MM.1S (cell line): ENCODE measurements around the gene HADH.

Experiments
- DNase-seq: peaks from one replicate; pipeline ENCODE4 v3.0.0-alpha.2; 2015
- H2AFZ ChIP-seq: fragments of 300-600 bp; sonication (generic); 2 replicates; pipeline ENCODE4 v1.6.0; 2016; ENCODE audit warnings: antibody characterized with exemption, low read length
- H3F3A ChIP-seq: fragments of 300-600 bp; sonication (generic); 2 replicates; pipeline ENCODE4 v1.6.1; 2016; ENCODE audit warnings: mild to moderate bottlenecking, antibody characterized with exemption, low read length, moderate library complexity, mixed read lengths; ENCODE audit not compliant: insufficient read depth
- H3K27ac ChIP-seq: fragments of 300-600 bp; sonication (generic); 2 replicates; pipeline ENCODE4 v1.5.1; 2016; ENCODE audit warnings: mild to moderate bottlenecking, low read length
- H3K27me3 ChIP-seq: fragments of 300-600 bp; sonication (generic); replicated peaks from 2 replicates; pipeline ENCODE4 v1.6.0; 2016; ENCODE audit warnings: low read length; ENCODE audit not compliant: insufficient read depth
- H3K36me3 ChIP-seq: fragments of 300-600 bp; sonication (generic); replicated peaks from 2 replicates; pipeline ENCODE4 v1.6.1; 2016; ENCODE audit warnings: mild to moderate bottlenecking, low read length, mixed read lengths; ENCODE audit not compliant: insufficient read depth
- H3K4me1 ChIP-seq: fragments of 300-600 bp; sonication (generic); 2 replicates; pipeline ENCODE4 v1.6.1; 2016; ENCODE audit warnings: low read length, mixed read lengths
- H3K4me2 ChIP-seq: fragments of 300-600 bp; sonication (generic); 2 replicates; pipeline ENCODE4 v1.6.0; 2016; ENCODE audit warnings: low read depth, low read length
- H3K4me3 ChIP-seq: fragments of 300-600 bp; sonication (generic); 2 replicates; pipeline ENCODE4 v1.5.1; 2016; ENCODE audit warnings: low read length, mixed read lengths
- H3K79me2 ChIP-seq: fragments of 300-600 bp; sonication (generic); 2 replicates; pipeline ENCODE4 v1.6.1; 2016; ENCODE audit warnings: mixed run types, low read length, mixed read lengths
- H3K9ac ChIP-seq: fragments of 300-600 bp; sonication (generic); 2 replicates; pipeline ENCODE4 v1.6.1; 2016; ENCODE audit warnings: low read length, mixed read lengths
- H3K9me2 ChIP-seq: fragments of 300-600 bp; sonication (generic); replicated peaks from 2 replicates; pipeline ENCODE4 v1.6.1; 2016; ENCODE audit warnings: mild to moderate bottlenecking, low read length, mixed read lengths; ENCODE audit not compliant: insufficient read depth
- H3K9me3 ChIP-seq: fragments of 300-600 bp; sonication (generic); replicated peaks from 2 replicates; pipeline ENCODE4 v1.6.1; 2016; ENCODE audit warnings: mild to moderate bottlenecking, low read length, mixed read lengths; ENCODE audit not compliant: insufficient read depth
- H4K20me1 ChIP-seq: fragments of 300-600 bp; sonication (generic); 2 replicates; pipeline ENCODE4 v1.6.1; 2016; ENCODE audit warnings: mild to moderate bottlenecking, low read length, moderate library complexity, mixed read lengths; ENCODE audit not compliant: insufficient read depth
- EZH2 ChIP-seq: fragments of 300-600 bp; sonication (generic); optimal IDR thresholded peaks from 2 replicates; pipeline ENCODE3; 2017; ENCODE audit warnings: low read depth, mild to moderate bottlenecking, antibody characterized with exemption, low read length, mixed read lengths
- EZH2phosphoT487 ChIP-seq: fragments of 300-600 bp; sonication (generic); IDR thresholded peaks from 2 replicates; pipeline ENCODE4 v1.6.1; 2018; ENCODE audit warnings: antibody characterized with exemption, low read length
- TF ChIP-seq, protein P1 (sequence below): fragments of 300-600 bp; sonication (generic); IDR thresholded peaks from 2 replicates; pipeline ENCODE4 v1.5.1; 2016; ENCODE audit warnings: antibody characterized with exemption, low read length, mixed read lengths

Gene HADH

DNA sequence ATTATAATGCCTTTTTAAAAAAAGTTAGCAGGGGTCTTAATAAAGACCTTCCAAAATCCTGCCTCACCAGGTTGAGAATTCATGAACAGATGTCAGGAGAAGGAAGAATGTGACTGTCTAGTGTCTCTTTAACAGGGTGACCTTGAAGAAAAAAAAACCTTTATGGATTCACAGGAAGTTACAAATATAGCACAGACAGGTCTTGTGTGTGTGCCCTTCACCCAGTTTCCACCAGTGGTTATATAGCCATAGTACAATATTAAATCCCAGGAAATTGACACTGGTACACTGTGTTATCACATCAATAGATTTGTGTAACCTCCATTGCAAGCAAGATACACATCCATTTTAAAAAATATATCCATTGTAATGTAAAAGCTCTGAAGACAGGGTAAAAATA is 43.7 kb downstream of the HADH start:
- no peaks in the 10 kb centered on the region for H3K9me2 ChIP-seq
- DNase-seq = peak; percentile 48

DNA sequence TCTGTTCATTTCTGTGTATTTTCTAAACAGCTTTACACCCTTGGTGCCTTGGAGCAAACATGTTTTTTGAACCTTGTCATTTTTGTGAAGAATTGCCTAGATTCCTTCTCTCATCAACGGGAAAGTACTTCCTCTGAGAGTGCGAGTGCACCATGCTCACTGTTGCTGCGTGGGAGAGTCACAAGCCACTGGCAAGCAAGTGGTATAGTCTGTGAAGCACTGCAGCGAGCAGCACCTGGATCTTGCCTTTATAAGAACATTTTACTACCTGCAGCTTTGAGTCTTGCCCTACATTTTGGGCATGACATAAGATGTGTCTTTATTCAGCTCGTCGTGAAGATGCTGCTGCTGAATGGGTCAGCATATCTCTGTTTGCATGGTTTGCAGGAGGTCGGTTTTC is 44.9 kb downstream of the HADH start:
- TF ChIP-seq EZH2 (no peak), EZH2phosphoT487 (no peak)
- no peaks in the 10 kb centered on the region for H3K36me3 ChIP-seq
- H3K27ac ChIP-seq = peak overlapping the region; percentile 97
- no peaks in the 10 kb centered on the region for H4K20me1 ChIP-seq
- H3K79me2 ChIP-seq = peaks cover 5% of the 10 kb centered on the region; the same call in 1 of the 2 replicates
- no peaks in the 10 kb centered on the region for H3K9me3 ChIP-seq
- no peaks in the 10 kb centered on the region for H3K9me2 ChIP-seq
- no peak overlapping the region for H2AFZ ChIP-seq
- H3K4me2 ChIP-seq = peak overlapping the region; percentile 67; the same call in 1 of the 2 replicates
- H3F3A ChIP-seq = peaks cover 29% of the 10 kb centered on the region
- no peak overlapping the region for H3K4me3 ChIP-seq
- no peak overlapping the region for H3K9ac ChIP-seq
- no peaks in the 10 kb centered on the region for H3K27me3 ChIP-seq
- H3K4me1 ChIP-seq = peaks cover 77% of the 10 kb centered on the region
- DNase-seq = no peak

More for the DNA sequence above, 43.7 kb downstream of the HADH start:
- Histone ChIP-seq H4K20me1 (no peaks in the 10 kb centered on the region), H3K4me3 (no peak overlapping the region), H3K9ac (no peak overlapping the region), H2AFZ (no peak overlapping the region), H3F3A (peaks cover 30% of the 10 kb centered on the region), H3K4me1 (peaks cover 79% of the 10 kb centered on the region), H3K27me3 (no peaks in the 10 kb centered on the region), H3K27ac (peak overlapping the region; percentile 97; the same call in 1 of the 2 replicates), H3K36me3 (no peaks in the 10 kb centered on the region), H3K4me2 (peak overlapping the region; percentile 24), H3K9me3 (no peaks in the 10 kb centered on the region), H3K79me2 (peaks cover 5% of the 10 kb centered on the region; the same call in 1 of the 2 replicates)
- no peak for TF ChIP-seq EZH2phosphoT487
- TF ChIP-seq EZH2 = no peak
- TF ChIP-seq, protein P1, sequence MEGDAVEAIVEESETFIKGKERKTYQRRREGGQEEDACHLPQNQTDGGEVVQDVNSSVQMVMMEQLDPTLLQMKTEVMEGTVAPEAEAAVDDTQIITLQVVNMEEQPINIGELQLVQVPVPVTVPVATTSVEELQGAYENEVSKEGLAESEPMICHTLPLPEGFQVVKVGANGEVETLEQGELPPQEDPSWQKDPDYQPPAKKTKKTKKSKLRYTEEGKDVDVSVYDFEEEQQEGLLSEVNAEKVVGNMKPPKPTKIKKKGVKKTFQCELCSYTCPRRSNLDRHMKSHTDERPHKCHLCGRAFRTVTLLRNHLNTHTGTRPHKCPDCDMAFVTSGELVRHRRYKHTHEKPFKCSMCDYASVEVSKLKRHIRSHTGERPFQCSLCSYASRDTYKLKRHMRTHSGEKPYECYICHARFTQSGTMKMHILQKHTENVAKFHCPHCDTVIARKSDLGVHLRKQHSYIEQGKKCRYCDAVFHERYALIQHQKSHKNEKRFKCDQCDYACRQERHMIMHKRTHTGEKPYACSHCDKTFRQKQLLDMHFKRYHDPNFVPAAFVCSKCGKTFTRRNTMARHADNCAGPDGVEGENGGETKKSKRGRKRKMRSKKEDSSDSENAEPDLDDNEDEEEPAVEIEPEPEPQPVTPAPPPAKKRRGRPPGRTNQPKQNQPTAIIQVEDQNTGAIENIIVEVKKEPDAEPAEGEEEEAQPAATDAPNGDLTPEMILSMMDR = no peak

GRCh38 chr4:108035691-108036090 is 46.0 kb downstream of the HADH start:
- Histone ChIP-seq H3K9me2 (no peaks in the 10 kb centered on the region), H3K27me3 (no peaks in the 10 kb centered on the region), H3K36me3 (no peaks in the 10 kb centered on the region), H3K9me3 (no peaks in the 10 kb centered on the region), H4K20me1 (no peaks in the 10 kb centered on the region), H2AFZ (peak overlapping the region; percentile 26; the same call in 1 of the 2 replicates), H3K79me2 (peaks cover 5% of the 10 kb centered on the region; the same call in 1 of the 2 replicates), H3K4me1 (peaks cover 71% of the 10 kb centered on the region), H3K4me3 (peak overlapping the region; percentile 29; the same call in 1 of the 2 replicates), H3K27ac (peak overlapping the region; percentile 97), H3K9ac (peak overlapping the region; percentile 69), H3F3A (peaks cover 22% of the 10 kb centered on the region), H3K4me2 (peak overlapping the region; percentile 67)
- TF ChIP-seq, protein P1 = no peak
- no peak for TF ChIP-seq EZH2phosphoT487
- no peak for TF ChIP-seq EZH2
- peak; percentile 93 for DNase-seq

DNA sequence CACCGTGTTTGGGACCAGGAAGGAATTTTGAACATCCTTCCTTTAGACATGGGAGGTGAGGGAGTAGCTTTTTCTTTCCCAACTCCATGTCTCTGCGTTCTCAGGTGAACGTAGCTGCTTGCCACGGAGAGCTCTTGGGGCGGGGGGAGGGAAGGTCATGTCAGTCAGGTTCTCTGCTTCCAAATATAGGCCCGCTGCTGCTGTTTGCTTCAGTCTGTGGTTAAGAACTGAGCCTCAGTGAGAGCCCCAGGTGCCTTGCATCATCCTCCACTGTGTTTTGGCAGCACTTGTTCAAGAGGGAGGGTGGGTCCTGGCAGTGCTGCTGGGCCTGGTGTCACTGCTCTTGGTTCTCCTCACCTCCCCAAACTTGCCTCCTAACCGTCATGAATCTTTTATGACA is 46.5 kb downstream of the HADH start:
- peaks cover 5% of the 10 kb centered on the region; the same call in 1 of the 2 replicates for H3K79me2 ChIP-seq
- H3K27ac ChIP-seq = peak overlapping the region; percentile 97
- peak overlapping the region; percentile 69 for H3K9ac ChIP-seq
- DNase-seq = peak; percentile 98
- peaks cover 22% of the 10 kb centered on the region for H3F3A ChIP-seq
- no peaks in the 10 kb centered on the region for H4K20me1 ChIP-seq
- no peaks in the 10 kb centered on the region for H3K9me3 ChIP-seq
- H3K9me2 ChIP-seq = no peaks in the 10 kb centered on the region
- H3K36me3 ChIP-seq = no peaks in the 10 kb centered on the region
- H3K27me3 ChIP-seq = no peaks in the 10 kb centered on the region
- peaks cover 66% of the 10 kb centered on the region for H3K4me1 ChIP-seq
- peak overlapping the region; percentile 29; the same call in 1 of the 2 replicates for H3K4me3 ChIP-seq
- peak overlapping the region; percentile 26; the same call in 1 of the 2 replicates for H2AFZ ChIP-seq
- TF ChIP-seq EZH2phosphoT487 = no peak
- peak overlapping the region; percentile 67 for H3K4me2 ChIP-seq
